ENCODE data around the gene GIT1.
"Not testable (repeated sequence)": the region's sequence is repeated elsewhere in the genome, so short reads cannot be mapped to it uniquely, and the experiment has no call there.

DNA sequence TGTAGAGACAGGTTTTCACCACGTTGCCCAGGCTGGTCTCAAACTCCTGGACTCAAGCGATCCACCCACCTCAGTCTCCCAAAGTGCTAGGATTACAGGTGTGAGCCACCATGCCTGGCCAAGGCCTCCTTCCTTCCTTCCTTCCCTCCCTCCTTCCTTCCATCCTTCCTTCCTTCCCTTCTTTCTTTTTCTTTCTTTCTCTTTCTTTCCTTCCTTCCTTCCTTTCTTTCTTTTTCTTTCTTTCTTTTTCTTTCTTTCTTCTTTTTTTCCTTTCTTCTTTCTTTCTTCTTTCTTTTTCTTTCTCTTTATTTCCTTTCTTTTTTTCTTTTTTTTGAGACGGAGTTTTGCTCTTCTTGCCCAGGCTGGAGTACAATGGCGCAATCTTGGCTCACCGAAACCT lies 31.3 kb downstream of the GIT1 start:
- TF ChIP-seq, protein P1, sequence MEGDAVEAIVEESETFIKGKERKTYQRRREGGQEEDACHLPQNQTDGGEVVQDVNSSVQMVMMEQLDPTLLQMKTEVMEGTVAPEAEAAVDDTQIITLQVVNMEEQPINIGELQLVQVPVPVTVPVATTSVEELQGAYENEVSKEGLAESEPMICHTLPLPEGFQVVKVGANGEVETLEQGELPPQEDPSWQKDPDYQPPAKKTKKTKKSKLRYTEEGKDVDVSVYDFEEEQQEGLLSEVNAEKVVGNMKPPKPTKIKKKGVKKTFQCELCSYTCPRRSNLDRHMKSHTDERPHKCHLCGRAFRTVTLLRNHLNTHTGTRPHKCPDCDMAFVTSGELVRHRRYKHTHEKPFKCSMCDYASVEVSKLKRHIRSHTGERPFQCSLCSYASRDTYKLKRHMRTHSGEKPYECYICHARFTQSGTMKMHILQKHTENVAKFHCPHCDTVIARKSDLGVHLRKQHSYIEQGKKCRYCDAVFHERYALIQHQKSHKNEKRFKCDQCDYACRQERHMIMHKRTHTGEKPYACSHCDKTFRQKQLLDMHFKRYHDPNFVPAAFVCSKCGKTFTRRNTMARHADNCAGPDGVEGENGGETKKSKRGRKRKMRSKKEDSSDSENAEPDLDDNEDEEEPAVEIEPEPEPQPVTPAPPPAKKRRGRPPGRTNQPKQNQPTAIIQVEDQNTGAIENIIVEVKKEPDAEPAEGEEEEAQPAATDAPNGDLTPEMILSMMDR (IDR thresholded peaks at IDR 0.05), result not testable (repeated sequence)
- TF ChIP-seq POLR2AphosphoS5 (IDR thresholded peaks at IDR 0.05; ENCODE audit: insufficient read depth in 1 of 2, low read depth in 1 of 2); POLR2A (IDR thresholded peaks at IDR 0.05): not testable (repeated sequence)

Measured in vagina (tissue), 2 donors.